Ovary (tissue), 9 donors: ENCODE measurements around the gene ADAM33. TPM values are rescaled to one million over a fixed set of nuclear protein-coding genes. Genes with fewer than 3 reads are reported as not detected.

ENCODE experiments used
- DNase-seq, 5 donors: peaks; one replicate each; pipeline ENCODE4 v3.0.0-alpha.2; 2019 to 2020
- H3K27ac ChIP-seq, 2 donors: fragments of 200-600 bp; one replicate each; pipeline versions ENCODE4 v1.5.1 to v1.8.0; 2019 to 2022
- H3K27me3 ChIP-seq: fragments of 200-600 bp; one replicate; pipeline ENCODE4 v1.8.0; 2022
- H3K36me3 ChIP-seq: fragments of 200-600 bp; sonication (generic); one replicate; pipeline ENCODE4 v1.5.1; 2019
- H3K4me1 ChIP-seq: one replicate; pipeline ENCODE4 v1.8.1; 2013; ENCODE audit warnings: mild to moderate bottlenecking, moderate library complexity; ENCODE audit not compliant: insufficient read depth
- H3K4me3 ChIP-seq: fragments of 200-600 bp; sonication (generic); one replicate; pipeline ENCODE4 v1.5.1; 2017
- H3K9me3 ChIP-seq, 2 donors: fragments of 200-600 bp in 1 of 2; sonication (generic) in 1 of 2; one replicate each; pipeline versions ENCODE4 v1.5.1 to v1.8.1; 2013 to 2019; ENCODE audit warnings: mild to moderate bottlenecking in 1 of 2, moderate library complexity in 1 of 2
- EP300 ChIP-seq: sonication (generic); formaldehyde crosslinking; IDR thresholded peaks from one replicate; pipeline ENCODE4 v1.6.1; 2017; ENCODE audit warnings: antibody characterized with exemption
- POLR2A ChIP-seq: fragments of 450-650 bp; IDR thresholded peaks from one replicate; pipeline ENCODE4 v1.6.1; 2017; ENCODE audit warnings: antibody characterized with exemption, mild to moderate bottlenecking, moderate library complexity
- WGBS, 3 donors: extraction: QIAGEN DNeasy Blood & Tissue Kit in 1 of 3; methylation state at CpG; one replicate each; pipeline versions ENCODE4 v1.1.5 to v1.1.7; 2013 to 2017; 5-methylcytosine and 5-hydroxymethylcytosine counted together
- intact Hi-C, 4 donors: fragments of 100-400 bp; cut with DNase I; formaldehyde crosslinking; loops; one replicate each; pipeline versions ENCODE4 v1.11.0 to v1.15.1; 2022 to 2023
- polyA plus RNA-seq, 2 donors: library from polyadenylated mRNA; stranded (reverse); fragments of 200-250 nt in 1 of 2; fragments of 350-450 nt in 1 of 2; fragmentation: Illumina TruSeq in 1 of 2; extraction: RNeasy Lipid Tissue Mini Kit (QIAGEN cat#74804) in 1 of 2; gene quantifications; one replicate each; pipeline ENCODE4 v1.2.3, GENCODE V29; 2013 to 2014
- total RNA-seq, 7 donors: library from RNA; depleted of rRNA in 2 of 7; stranded (reverse); fragments of >200 nt in 2 of 7; fragmentation: NEBNext Ultra II Directional in 3 of 7; extraction: Animal tissue kit (Norgen Biotek cat#: 25700) in 3 of 7; gene quantifications; one replicate each; pipeline versions ENCODE4 v1.1.0 to v1.2.4, GENCODE V29; 2016 to 2023
- TF ChIP-seq, protein P1 (sequence below), 3 donors: fragments of 450-650 bp in 2 of 3; fragments of 200-600 bp in 1 of 3; IDR thresholded peaks; one replicate each; pipeline versions ENCODE4 v1.5.1 to v1.8.0; 2016 to 2022; ENCODE audit warnings: antibody characterized with exemption in 3 of 3, mild to moderate bottlenecking in 1 of 3
- donor health status: DM: no; HTN: no; CAD: no; lungs with moderate emphysema.
- donor health status: DM: no; HTN: no; CAD: no.
- donor health status: Bipolar disorder and iron deficiency.
- donor health status: DM: yes; HTN: yes; CAD: no.
- donor health status: DM: no; HTN: no; CAD: no.
- donor health status: DM: yes; HTN: yes; CAD: no.

Gene ADAM33
- total and polyA plus RNA-seq, 9 donors = 12.4 to 68.1 (median 26.1) TPM

DNA sequence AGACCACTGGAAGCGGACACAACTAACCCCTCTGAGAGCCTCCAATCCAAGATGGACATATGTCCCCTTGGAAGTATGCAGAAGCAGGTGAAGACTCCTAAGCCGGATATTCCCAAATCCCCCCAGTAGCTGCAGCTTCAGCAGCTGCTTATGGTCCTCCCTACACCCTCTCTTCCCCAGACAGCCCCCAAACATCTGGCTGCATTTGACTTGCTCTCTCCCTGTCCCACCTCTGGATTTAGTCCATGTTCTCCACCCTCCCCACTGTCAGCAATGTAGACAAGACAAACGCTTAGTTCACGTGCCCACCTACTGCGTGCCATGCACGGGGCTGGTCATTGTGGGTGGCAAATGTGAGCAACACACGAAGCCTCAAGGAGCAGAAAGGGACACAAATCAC, 4.6 kb upstream of the ADAM33 start:
- H3K36me3 ChIP-seq = no peaks in the 10 kb centered on the region
- peaks cover 14% of the 10 kb centered on the region for H3K4me1 ChIP-seq
- H3K27me3 ChIP-seq = no peaks in the 10 kb centered on the region
- H3K9me3 ChIP-seq = no peaks in the 10 kb centered on the region
- H3K27ac ChIP-seq = no peak overlapping the region
- no peak for DNase-seq
- H3K4me3 ChIP-seq = no peak overlapping the region
- 35 to 39% (median 36%) methylated on average over 7 of the region's 7 CpGs for WGBS, 3 donors
- intact Hi-C loops = loop anchor here in 1 of 4 donors (10.0 kb wide), 1 partner anchor 78 kb away; the partner anchor contains the start of gene ADISSP
- TF ChIP-seq, protein P1, sequence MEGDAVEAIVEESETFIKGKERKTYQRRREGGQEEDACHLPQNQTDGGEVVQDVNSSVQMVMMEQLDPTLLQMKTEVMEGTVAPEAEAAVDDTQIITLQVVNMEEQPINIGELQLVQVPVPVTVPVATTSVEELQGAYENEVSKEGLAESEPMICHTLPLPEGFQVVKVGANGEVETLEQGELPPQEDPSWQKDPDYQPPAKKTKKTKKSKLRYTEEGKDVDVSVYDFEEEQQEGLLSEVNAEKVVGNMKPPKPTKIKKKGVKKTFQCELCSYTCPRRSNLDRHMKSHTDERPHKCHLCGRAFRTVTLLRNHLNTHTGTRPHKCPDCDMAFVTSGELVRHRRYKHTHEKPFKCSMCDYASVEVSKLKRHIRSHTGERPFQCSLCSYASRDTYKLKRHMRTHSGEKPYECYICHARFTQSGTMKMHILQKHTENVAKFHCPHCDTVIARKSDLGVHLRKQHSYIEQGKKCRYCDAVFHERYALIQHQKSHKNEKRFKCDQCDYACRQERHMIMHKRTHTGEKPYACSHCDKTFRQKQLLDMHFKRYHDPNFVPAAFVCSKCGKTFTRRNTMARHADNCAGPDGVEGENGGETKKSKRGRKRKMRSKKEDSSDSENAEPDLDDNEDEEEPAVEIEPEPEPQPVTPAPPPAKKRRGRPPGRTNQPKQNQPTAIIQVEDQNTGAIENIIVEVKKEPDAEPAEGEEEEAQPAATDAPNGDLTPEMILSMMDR (IDR thresholded peaks at IDR 0.05) = no peak
- TF ChIP-seq EP300 = no peak
- no peak for TF ChIP-seq POLR2A

DNA sequence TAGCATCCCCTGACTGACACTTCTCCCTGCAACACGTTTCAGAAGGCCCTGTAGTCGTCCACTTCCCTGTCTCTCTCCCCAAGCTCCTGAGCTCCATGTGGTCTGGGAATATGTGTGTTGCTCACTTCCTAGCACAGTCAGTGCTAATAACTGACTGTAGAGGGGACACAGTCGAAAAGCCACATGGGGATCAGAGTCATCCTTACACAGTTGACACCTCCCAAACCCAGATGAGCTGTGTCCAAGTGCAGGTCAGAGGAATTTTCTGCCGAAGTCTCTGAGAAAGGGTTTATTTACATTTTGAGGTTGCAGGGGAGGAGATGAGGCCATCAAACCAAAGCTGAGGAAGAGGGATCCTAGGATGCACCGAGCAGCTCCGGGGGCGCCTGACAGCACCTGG, 3.5 kb upstream of the ADAM33 start:
- Histone ChIP-seq H3K27me3 (no peaks in the 10 kb centered on the region), H3K9me3 (no peaks in the 10 kb centered on the region), H3K4me1 (peaks cover 21% of the 10 kb centered on the region), H3K4me3 (no peak overlapping the region), H3K36me3 (no peaks in the 10 kb centered on the region), H3K27ac (no peak overlapping the region)
- intact Hi-C loops = loop anchor here in 1 of 4 donors (10.0 kb wide), 1 partner anchor 79 kb away; the partner anchor contains the start of gene ADISSP
- WGBS, 3 donors = 55 to 65% (median 62%) methylated on average over 7 of the region's 7 CpGs
- TF ChIP-seq, protein P1 (IDR thresholded peaks at IDR 0.05) = no peak
- TF ChIP-seq POLR2A (no peak), EP300 (no peak)
- DNase-seq = no peak

DNA sequence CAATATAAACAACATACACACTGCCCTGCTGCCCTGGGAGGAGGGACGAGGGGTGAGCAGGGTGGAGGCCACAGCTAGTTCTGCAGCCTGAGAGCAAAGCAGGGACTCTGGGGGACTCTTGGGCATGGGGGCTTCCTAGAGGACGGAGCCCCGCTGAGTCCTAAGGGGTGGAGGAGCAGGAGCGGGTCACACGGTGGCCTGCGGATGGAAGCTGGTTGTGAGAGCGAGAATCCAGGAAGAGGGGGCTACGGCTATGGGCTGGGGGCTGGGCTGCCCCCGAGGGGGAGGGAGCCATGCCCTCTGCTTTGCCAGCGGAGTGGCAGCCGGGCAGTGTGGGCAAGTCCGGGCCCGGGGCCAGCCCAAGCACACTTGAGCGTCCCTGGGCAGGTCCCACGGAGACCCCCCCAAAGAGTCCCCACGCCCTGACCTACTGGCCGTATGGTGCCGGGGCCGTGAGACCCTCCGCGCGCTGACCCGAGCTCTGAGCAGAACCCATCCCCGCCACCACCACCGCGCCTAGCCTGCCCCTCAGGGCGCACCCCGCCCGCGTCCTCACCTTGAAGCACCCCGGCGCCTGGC, 369 bp downstream of the ADAM33 start:
- H3K4me3 ChIP-seq = peak overlapping the region; percentile 62
- H3K36me3 ChIP-seq = no peaks in the 10 kb centered on the region
- peaks cover 17% of the 10 kb centered on the region for H3K4me1 ChIP-seq
- H3K27ac ChIP-seq = peak overlapping the region; percentile 63 to 76
- TF ChIP-seq EP300 = no peak
- TF ChIP-seq POLR2A = no peak
- TF ChIP-seq, protein P1 (IDR thresholded peaks at IDR 0.05) = no peak
- H3K9me3 ChIP-seq = no peaks in the 10 kb centered on the region
- WGBS, 3 donors = 7 to 12% (median 9%) methylated on average over 22 to 32 of the region's 32 CpGs
- intact Hi-C loops = loop anchor here in 1 of 4 donors (10.0 kb wide), 1 partner anchor 83 kb away; the partner anchor contains the start of gene ADISSP
- DNase-seq = peak in 1 of 5 donors; percentile 26
- H3K27me3 ChIP-seq = no peaks in the 10 kb centered on the region

- H3K9me3 ChIP-seq = no peaks in the 10 kb centered on the region
- peak in 1 of 5 donors; percentile 54 for DNase-seq
- intact Hi-C loops = loop anchor here in 1 of 4 donors (10.0 kb wide), 1 partner anchor 84 kb away; the partner anchor contains the start of gene ADISSP
- no peaks in the 10 kb centered on the region for H3K36me3 ChIP-seq
- H3K27ac ChIP-seq = peak overlapping the region; percentile 63 to 76
- H3K4me1 ChIP-seq = peaks cover 16% of the 10 kb centered on the region
- TF ChIP-seq, protein P1 (IDR thresholded peaks at IDR 0.05) = no peak
- TF ChIP-seq POLR2A = no peak
- no peak for TF ChIP-seq EP300
- no peaks in the 10 kb centered on the region for H3K27me3 ChIP-seq
- WGBS, 3 donors = 44 to 55% (median 54%) methylated on average over 14 to 15 of the region's 15 CpGs
- peak overlapping the region; percentile 62 for H3K4me3 ChIP-seq
Observed at GRCh38 chr20:3680701-3681351, 984 bp downstream of the ADAM33 start.
